ENCODE measurements around the gene CENPF. TPM values are rescaled to one million over a fixed set of nuclear protein-coding genes. Genes with fewer than 3 reads are reported as not detected.
"Not testable (repeated sequence)": the region's sequence is repeated elsewhere in the genome, so short reads cannot be mapped to it uniquely, and the experiment has no call there.

Gene CENPF
- total RNA-seq, 1 donor from 2014 or later: 254 TPM

- Histone ChIP-seq H3K9ac (no peak overlapping the region), H3K79me2 (ENCODE audit: low read depth) (no peaks in the 10 kb centered on the region), H3K9me3 (ENCODE audit: low read depth) (peaks cover 10% of the 10 kb centered on the region), H3K36me3 (no peaks in the 10 kb centered on the region), H3K4me1 (no peaks in the 10 kb centered on the region), H3K4me2 (no peak overlapping the region), H4K20me1 (ENCODE audit: low read depth) (no peaks in the 10 kb centered on the region), H3K27ac (no peak overlapping the region), H2AFZ (replicated peaks) (no peak overlapping the region), H3K4me3 (no peak overlapping the region), H3K27me3 (no peaks in the 10 kb centered on the region), H3F3A (ENCODE audit: low read depth) (no peaks in the 10 kb centered on the region)
- peaks cover 18% of the 10 kb centered on the region for H3K9me3 Mint-ChIP-seq
- DNase-seq (ENCODE audit: low spot score): no peak
- H3K4me3 Mint-ChIP-seq: no peak overlapping the region
- peaks cover 4% of the 10 kb centered on the region for H3K36me3 Mint-ChIP-seq
- peaks cover 6% of the 10 kb centered on the region for H3K27me3 Mint-ChIP-seq (ENCODE audit: insufficient read depth, low read depth)
- no peak for TF ChIP-seq EZH2 (IDR thresholded peaks at IDR 0.05)
- TF ChIP-seq CTCF (IDR thresholded peaks at IDR 0.05): no peak
- TF ChIP-seq EZH2phosphoT487 (IDR thresholded peaks at IDR 0.05): no peak
- H3K4me1 Mint-ChIP-seq: no peaks in the 10 kb centered on the region
- H3K27ac Mint-ChIP-seq: no peak overlapping the region
These were observed 28.2 kb upstream of the CENPF start for GRCh38 chr1:214574598-214575411.

DNA sequence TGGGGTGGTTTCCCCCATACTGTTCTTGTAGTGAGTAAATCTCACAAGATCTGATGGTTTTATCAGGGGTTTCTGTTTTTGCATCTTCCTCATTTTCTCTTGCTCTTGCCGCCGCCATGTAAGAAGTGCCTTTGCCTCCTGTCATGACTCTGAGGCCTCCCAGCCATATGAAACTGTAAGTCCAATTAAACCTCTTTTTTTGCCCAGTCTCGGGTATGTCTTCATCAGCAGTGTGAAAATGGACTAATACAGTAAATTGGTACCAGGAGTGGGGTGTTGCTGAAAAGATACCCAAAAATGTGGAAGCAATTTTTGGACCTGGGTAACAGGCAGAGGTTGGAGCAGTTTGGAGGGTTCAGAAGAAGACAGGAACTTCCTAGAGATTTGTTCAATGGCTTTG is 26.9 kb upstream of the CENPF start:
- H3K9ac ChIP-seq; H3K36me3 Mint-ChIP-seq; DNase-seq (ENCODE audit: low spot score); H2AFZ ChIP-seq (replicated peaks); H4K20me1 ChIP-seq (ENCODE audit: low read depth); H3K27ac Mint-ChIP-seq; H3K79me2 ChIP-seq (ENCODE audit: low read depth); H3K4me3 ChIP-seq; H3K4me2 ChIP-seq; H3K27me3 ChIP-seq; H3K9me3 ChIP-seq (ENCODE audit: low read depth); H3K27me3 Mint-ChIP-seq (ENCODE audit: insufficient read depth, low read depth); H3K4me1 ChIP-seq; H3F3A ChIP-seq (ENCODE audit: low read depth); H3K4me1 Mint-ChIP-seq; H3K4me3 Mint-ChIP-seq; H3K27ac ChIP-seq; H3K36me3 ChIP-seq: not testable (repeated sequence)
- peaks cover 18% of the 10 kb centered on the region for H3K9me3 Mint-ChIP-seq

- H3K27ac Mint-ChIP-seq: no peak overlapping the region
- H3K27me3 Mint-ChIP-seq (ENCODE audit: insufficient read depth, low read depth): peaks cover 3% of the 10 kb centered on the region
- no peaks in the 10 kb centered on the region for H3K36me3 ChIP-seq
These were observed 23.8 kb upstream of the CENPF start for GRCh38 chr1:214579183-214579582.

More at GRCh38 chr1:214579183-214579582, 23.8 kb upstream of the CENPF start:
- Mint-ChIP-seq H3K4me1 (no peaks in the 10 kb centered on the region), H3K9me3 (peaks cover 18% of the 10 kb centered on the region), H3K36me3 (peaks cover 4% of the 10 kb centered on the region), H3K4me3 (no peak overlapping the region)
- Histone ChIP-seq H3K4me3 (no peak overlapping the region), H3F3A (ENCODE audit: low read depth) (no peaks in the 10 kb centered on the region), H3K4me2 (no peak overlapping the region), H4K20me1 (ENCODE audit: low read depth) (no peaks in the 10 kb centered on the region), H3K9me3 (ENCODE audit: low read depth) (peaks cover 10% of the 10 kb centered on the region), H3K79me2 (ENCODE audit: low read depth) (no peaks in the 10 kb centered on the region), H3K9ac (no peak overlapping the region), H2AFZ (replicated peaks) (no peak overlapping the region), H3K27ac (no peak overlapping the region), H3K4me1 (no peaks in the 10 kb centered on the region), H3K27me3 (no peaks in the 10 kb centered on the region)
- no peak for DNase-seq (ENCODE audit: low spot score)
- no peak for TF ChIP-seq EZH2 (IDR thresholded peaks at IDR 0.05)
- TF ChIP-seq EZH2phosphoT487 (IDR thresholded peaks at IDR 0.05): no peak
- no peak for TF ChIP-seq CTCF (IDR thresholded peaks at IDR 0.05)
